Testis (tissue), 3 donors: Measurements from ENCODE around the gene MAML2. TPM values are rescaled to one million over a fixed set of nuclear protein-coding genes. Genes with fewer than 3 reads are reported as not detected.

ENCODE experiments used
- DNase-seq: peaks from one replicate; pipeline ENCODE4 v3.0.0-alpha.2; 2019
- H3K27ac ChIP-seq, 2 donors: fragments of 200-600 bp; sonication (generic); one replicate each; pipeline ENCODE4 v1.5.1; 2019
- H3K27me3 ChIP-seq: fragments of 200-600 bp; sonication (generic); one replicate; pipeline ENCODE4 v1.5.1; 2019
- H3K36me3 ChIP-seq: fragments of 200-600 bp; sonication (generic); one replicate; pipeline ENCODE4 v1.5.1; 2017; ENCODE audit warnings: low read depth; ENCODE audit errors: missing control alignments
- H3K4me1 ChIP-seq: fragments of 200-600 bp; sonication (generic); one replicate; pipeline ENCODE4 v1.5.1; 2019
- H3K4me3 ChIP-seq, 2 donors: fragments of 200-600 bp; sonication (generic); one replicate each; pipeline ENCODE4 v1.5.1; 2017 to 2019
- H3K9me3 ChIP-seq: fragments of 200-600 bp; sonication (generic); one replicate; pipeline ENCODE4 v1.5.1; 2017
- POLR2A ChIP-seq: fragments of 450-650 bp; IDR thresholded peaks from one replicate; pipeline ENCODE4 v1.6.1; 2017; ENCODE audit warnings: antibody characterized with exemption, mild to moderate bottlenecking, moderate library complexity
- WGBS, 2 donors: methylation state at CpG; one replicate each; pipeline ENCODE4 v1.1.5; 2018; 5-methylcytosine and 5-hydroxymethylcytosine counted together
- intact Hi-C: fragments of 100-400 bp; cut with DNase I; formaldehyde crosslinking; loops from one replicate; pipeline ENCODE4 v1.15.1; 2023; ENCODE audit warnings: low total_unique reads
- polyA plus RNA-seq: library from polyadenylated mRNA; stranded (reverse); fragments of 350-450 nt; fragmentation: Illumina TruSeq; extraction: RNeasy Lipid Tissue Mini Kit (QIAGEN cat#74804); gene quantifications from one replicate; pipeline ENCODE4 v1.2.3, GENCODE V29; 2014; ENCODE audit warnings: low read depth, low replicate concordance; ENCODE audit not compliant: insufficient read depth
- total RNA-seq, 2 donors: library from RNA; depleted of rRNA; stranded (reverse); fragments of >200 nt; gene quantifications; one replicate each; pipeline ENCODE4 v1.2.3, GENCODE V29; 2016
- TF ChIP-seq, protein P1 (sequence below), 3 experiments: fragments of 450-650 bp in 2 of 3; fragments of 200-600 bp in 1 of 3; sonication (generic) in 1 of 3; IDR thresholded peaks; one replicate each; pipeline ENCODE4 v1.5.1; 2016 to 2019; ENCODE audit warnings: antibody characterized with exemption in 3 of 3, mild to moderate bottlenecking in 2 of 3, moderate library complexity in 1 of 3

Gene MAML2
- total and polyA plus RNA-seq, 3 donors from 2014 or later = 5.1 to 23.6 (median 17.6) TPM

DNA sequence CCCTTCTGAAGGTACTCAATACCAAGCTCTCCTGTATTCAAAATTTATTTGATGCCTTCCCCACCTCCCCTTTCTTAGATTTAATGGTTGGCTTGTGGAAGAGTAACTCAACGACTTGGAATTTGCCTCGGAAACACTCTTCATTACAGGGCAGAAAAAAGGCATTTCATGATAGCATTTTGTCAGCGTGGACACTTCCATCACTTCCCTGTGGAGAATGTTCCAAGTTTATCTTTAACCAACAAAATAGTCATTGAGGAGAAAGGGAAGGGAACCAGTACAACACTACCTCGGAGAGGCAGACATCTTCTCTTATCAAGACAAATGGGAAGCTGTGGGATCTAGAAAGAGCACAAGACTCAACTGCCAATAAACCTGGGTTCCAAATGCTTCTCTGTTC is 241.8 kb downstream of the MAML2 start:
- no peaks in the 10 kb centered on the region for H3K27me3 ChIP-seq
- H3K4me3 ChIP-seq = no peak overlapping the region
- no peak overlapping the region for H3K27ac ChIP-seq
- peaks cover 12% of the 10 kb centered on the region for H3K4me1 ChIP-seq
- H3K9me3 ChIP-seq = no peaks in the 10 kb centered on the region
- TF ChIP-seq POLR2A = no peak
- TF ChIP-seq, protein P1, sequence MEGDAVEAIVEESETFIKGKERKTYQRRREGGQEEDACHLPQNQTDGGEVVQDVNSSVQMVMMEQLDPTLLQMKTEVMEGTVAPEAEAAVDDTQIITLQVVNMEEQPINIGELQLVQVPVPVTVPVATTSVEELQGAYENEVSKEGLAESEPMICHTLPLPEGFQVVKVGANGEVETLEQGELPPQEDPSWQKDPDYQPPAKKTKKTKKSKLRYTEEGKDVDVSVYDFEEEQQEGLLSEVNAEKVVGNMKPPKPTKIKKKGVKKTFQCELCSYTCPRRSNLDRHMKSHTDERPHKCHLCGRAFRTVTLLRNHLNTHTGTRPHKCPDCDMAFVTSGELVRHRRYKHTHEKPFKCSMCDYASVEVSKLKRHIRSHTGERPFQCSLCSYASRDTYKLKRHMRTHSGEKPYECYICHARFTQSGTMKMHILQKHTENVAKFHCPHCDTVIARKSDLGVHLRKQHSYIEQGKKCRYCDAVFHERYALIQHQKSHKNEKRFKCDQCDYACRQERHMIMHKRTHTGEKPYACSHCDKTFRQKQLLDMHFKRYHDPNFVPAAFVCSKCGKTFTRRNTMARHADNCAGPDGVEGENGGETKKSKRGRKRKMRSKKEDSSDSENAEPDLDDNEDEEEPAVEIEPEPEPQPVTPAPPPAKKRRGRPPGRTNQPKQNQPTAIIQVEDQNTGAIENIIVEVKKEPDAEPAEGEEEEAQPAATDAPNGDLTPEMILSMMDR (IDR thresholded peaks at IDR 0.05) = no peak
- H3K36me3 ChIP-seq = no peaks in the 10 kb centered on the region
- DNase-seq = no peak
- intact Hi-C loops = no loop called here
- 79 to 81% methylated on average over 4 of the region's 4 CpGs for WGBS, 2 donors

DNA sequence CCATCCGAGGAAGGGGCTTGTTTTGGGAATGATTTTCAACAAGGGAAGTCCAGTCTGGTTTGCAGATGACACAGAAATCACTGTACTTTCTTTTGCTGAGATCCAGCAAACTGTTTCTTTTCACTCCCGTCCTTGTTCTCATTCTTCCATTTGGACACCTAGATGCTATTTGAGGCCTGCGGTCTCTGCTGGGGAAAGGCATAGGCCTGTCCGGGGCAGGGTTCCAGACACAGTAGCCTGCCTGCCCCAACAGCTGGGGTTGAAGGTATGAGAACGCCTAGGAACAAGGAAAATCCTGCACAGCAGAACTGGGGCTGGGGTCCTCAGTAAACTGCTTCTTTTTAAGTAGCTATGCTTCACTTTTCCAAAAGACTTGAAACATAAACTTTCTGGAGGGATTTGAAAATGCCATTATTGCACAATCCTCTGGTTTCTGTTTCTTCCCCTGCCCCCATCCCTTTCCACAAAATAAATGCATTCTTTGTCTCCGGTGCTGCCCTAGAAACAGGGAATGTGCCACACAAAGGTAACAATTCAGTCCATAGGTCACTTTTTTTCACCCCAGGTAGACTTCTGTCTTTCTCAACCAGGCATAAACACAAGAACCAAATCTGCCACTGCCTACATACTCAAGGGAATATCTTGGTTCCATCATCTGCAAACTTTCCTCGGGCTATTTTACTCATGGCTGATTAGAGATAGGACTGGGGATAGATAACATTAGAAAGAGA is 244.3 kb downstream of the MAML2 start:
- H3K36me3 ChIP-seq = no peaks in the 10 kb centered on the region
- H3K4me3 ChIP-seq = no peak overlapping the region
- no peak overlapping the region for H3K27ac ChIP-seq
- no peak for DNase-seq
- 54 to 59% methylated on average over 7 of the region's 7 CpGs for WGBS, 2 donors
- intact Hi-C loops = no loop called here
- no peak for TF ChIP-seq POLR2A
- TF ChIP-seq, protein P1 (IDR thresholded peaks at IDR 0.05) = no peak
- no peaks in the 10 kb centered on the region for H3K9me3 ChIP-seq
- peaks cover 12% of the 10 kb centered on the region for H3K4me1 ChIP-seq
- H3K27me3 ChIP-seq = no peaks in the 10 kb centered on the region

DNA sequence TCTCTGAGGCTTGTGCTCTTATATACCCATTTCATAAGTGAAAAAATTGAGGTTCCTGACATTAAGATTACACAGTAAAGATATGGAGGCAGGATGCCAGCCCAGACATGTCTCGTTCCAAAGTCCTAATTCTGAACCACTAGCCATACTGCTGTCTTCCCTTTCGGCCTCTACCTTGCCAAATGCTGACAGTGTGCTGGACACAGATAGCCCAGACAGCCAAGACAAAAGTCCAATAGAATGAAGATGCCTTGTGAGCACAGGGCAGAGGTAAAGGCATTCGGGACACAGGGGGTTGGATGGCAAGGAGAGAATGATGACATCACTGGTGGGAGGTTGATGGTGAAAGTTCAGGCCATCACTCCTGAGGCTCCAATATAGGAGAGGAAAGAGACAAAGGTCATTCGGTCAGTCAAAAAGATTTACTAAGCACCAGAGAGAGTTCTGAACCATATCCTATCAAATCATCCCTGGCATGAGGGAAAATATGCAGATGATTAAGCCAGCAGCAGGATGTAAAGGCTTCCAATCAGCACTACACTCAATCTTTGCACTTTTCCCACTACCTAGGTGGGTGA is 245.1 kb downstream of the MAML2 start:
- Histone ChIP-seq H3K4me3 (no peak overlapping the region), H3K36me3 (no peaks in the 10 kb centered on the region), H3K27ac (no peak overlapping the region), H3K9me3 (no peaks in the 10 kb centered on the region), H3K27me3 (no peaks in the 10 kb centered on the region), H3K4me1 (peaks cover 12% of the 10 kb centered on the region)
- intact Hi-C loops = no loop called here
- TF ChIP-seq, protein P1 (IDR thresholded peaks at IDR 0.05) = no peak
- TF ChIP-seq POLR2A = no peak
- DNase-seq = no peak
- 75 to 85% methylated on average over 4 of the region's 4 CpGs for WGBS, 2 donors

DNA sequence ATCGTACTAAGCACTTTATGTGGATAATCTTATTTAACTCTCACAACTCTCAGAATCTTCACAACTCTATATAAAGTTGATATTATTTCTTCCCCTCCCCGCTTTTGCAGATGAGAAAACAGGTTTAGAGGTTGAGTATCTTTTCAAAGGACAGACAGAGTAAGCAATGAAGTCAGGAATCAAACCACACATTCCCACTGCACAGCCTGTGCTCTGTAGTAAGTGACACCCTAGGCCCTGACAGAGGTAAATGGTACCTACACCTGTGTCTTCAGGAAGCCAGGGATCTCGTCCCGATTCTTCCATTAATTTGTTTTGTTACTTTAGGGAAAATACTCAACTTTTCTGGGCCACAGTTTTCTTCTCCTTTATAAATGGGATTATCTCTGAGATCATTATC is 246.6 kb downstream of the MAML2 start:
- DNase-seq = no peak
- H3K9me3 ChIP-seq = no peaks in the 10 kb centered on the region
- H3K27ac ChIP-seq = no peak overlapping the region
- peaks cover 12% of the 10 kb centered on the region for H3K4me1 ChIP-seq
- 77 to 85% methylated on average over 4 of the region's 4 CpGs for WGBS, 2 donors
- TF ChIP-seq POLR2A = no peak
- TF ChIP-seq, protein P1 (IDR thresholded peaks at IDR 0.05) = no peak
- H3K27me3 ChIP-seq = no peaks in the 10 kb centered on the region
- H3K36me3 ChIP-seq = no peaks in the 10 kb centered on the region
- H3K4me3 ChIP-seq = no peak overlapping the region
- intact Hi-C loops = no loop called here

DNA sequence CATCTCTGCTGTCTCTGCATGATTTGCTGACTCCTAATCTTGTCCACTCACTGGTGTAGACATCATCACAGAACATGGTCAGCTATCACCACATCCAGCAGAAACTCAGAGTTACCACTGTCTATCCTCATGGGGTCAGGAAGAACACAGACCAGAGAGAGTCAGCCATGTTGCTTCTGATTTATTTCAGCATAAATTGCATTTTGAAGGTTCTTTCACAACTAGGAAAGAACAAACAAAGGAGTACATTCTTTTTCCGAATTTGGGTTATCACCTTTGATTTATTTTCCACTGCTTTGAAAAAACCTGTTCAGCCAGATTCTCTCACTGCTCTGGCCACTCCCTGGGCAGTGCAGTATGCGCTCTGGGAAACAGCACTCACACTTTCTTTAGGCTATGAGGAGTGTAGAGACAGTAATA is 247.1 kb downstream of the MAML2 start:
- whole genome bisulfite sequencing, 2 donors = 56 to 67% methylated on average over 2 of the region's 2 CpGs

More for the DNA sequence above, 247.1 kb downstream of the MAML2 start:
- no peaks in the 10 kb centered on the region for H3K9me3 ChIP-seq
- no peak overlapping the region for H3K4me3 ChIP-seq
- H3K4me1 ChIP-seq = peaks cover 12% of the 10 kb centered on the region
- no peaks in the 10 kb centered on the region for H3K27me3 ChIP-seq
- DNase-seq = no peak
- intact Hi-C loops = no loop called here
- H3K36me3 ChIP-seq = no peaks in the 10 kb centered on the region
- no peak overlapping the region for H3K27ac ChIP-seq
- TF ChIP-seq POLR2A = no peak
- TF ChIP-seq, protein P1 (IDR thresholded peaks at IDR 0.05) = no peak
